Neural cell (in vitro differentiated cells): ENCODE results near the gene DISP1. TPM values are rescaled to one million over a fixed set of nuclear protein-coding genes. Genes with fewer than 3 reads are reported as not detected.

Source experiments
- H2AFZ ChIP-seq: fragments of 200-600, 300-800 bp; sonication (generic), shearing (Covaris generic); 2 replicates; pipeline ENCODE4 v1.6.0; 2014; ENCODE audit warnings: low read depth, mild to moderate bottlenecking, antibody characterized with exemption, low read length, moderate library complexity
- H3F3A ChIP-seq: fragments of 200-600 bp; shearing (Covaris generic); 2 replicates; pipeline ENCODE4 v1.6.1; 2016; ENCODE audit warnings: mild to moderate bottlenecking, moderate library complexity, mixed read lengths, antibody characterized with exemption, low read length; ENCODE audit not compliant: insufficient read depth, poor library complexity, severe bottlenecking
- H3K27ac ChIP-seq: fragments of 200-600, 300-800 bp; sonication (generic), shearing (Covaris generic); 2 replicates; pipeline ENCODE4 v1.5.1; 2014; ENCODE audit warnings: mild to moderate bottlenecking, low read length, moderate library complexity
- H3K27me3 ChIP-seq: fragments of 300-800, 200-600 bp; sonication (generic), shearing (Covaris generic); 2 replicates; pipeline ENCODE4 v1.6.0; 2014; ENCODE audit warnings: mild to moderate bottlenecking, low read depth, low read length, moderate library complexity; ENCODE audit not compliant: insufficient read depth
- H3K36me3 ChIP-seq: fragments of 300-800, 200-600 bp; sonication (generic), shearing (Covaris generic); 2 replicates; pipeline ENCODE4 v1.5.1; 2014; ENCODE audit warnings: mild to moderate bottlenecking, antibody characterized with exemption, low read length, moderate library complexity; ENCODE audit not compliant: insufficient read depth
- H3K4me2 ChIP-seq: fragments of 300-800, 200-600 bp; sonication (generic), shearing (Covaris generic); 2 replicates; pipeline ENCODE4 v1.6.0; 2014; ENCODE audit warnings: mild to moderate bottlenecking, low read length
- H3K4me3 ChIP-seq: fragments of 300-800, 200-600 bp; sonication (generic), shearing (Covaris generic); 2 replicates; pipeline ENCODE4 v1.5.1; 2014; ENCODE audit warnings: mild to moderate bottlenecking, low read length, moderate library complexity
- H3K79me2 ChIP-seq: fragments of 200-600 bp; shearing (Covaris generic); replicated peaks from 2 replicates; pipeline ENCODE4 v1.6.0; 2014; ENCODE audit warnings: mild to moderate bottlenecking, low read length, moderate library complexity; ENCODE audit not compliant: insufficient read depth
- H3K9ac ChIP-seq: fragments of 300-800, 200-600 bp; sonication (generic), shearing (Covaris generic); 2 replicates; pipeline ENCODE4 v1.6.1; 2016; ENCODE audit warnings: mild to moderate bottlenecking, low read length, mixed read lengths
- H3K9me2 ChIP-seq: fragments of 200-600 bp; shearing (Covaris generic); 2 replicates; pipeline ENCODE4 v1.6.1; 2016; ENCODE audit warnings: mild to moderate bottlenecking, low read length, mixed read lengths; ENCODE audit not compliant: insufficient read depth
- H3K9me3 ChIP-seq: fragments of 200-600, 300-800 bp; sonication (generic), shearing (Covaris generic); 2 replicates; pipeline ENCODE4 v1.6.1; 2016; ENCODE audit warnings: mild to moderate bottlenecking, mixed run types, low read length, moderate library complexity, mixed read lengths
- H4K20me1 ChIP-seq: fragments of 200-600 bp; shearing (Covaris generic); 2 replicates; pipeline ENCODE4 v1.6.1; 2016; ENCODE audit warnings: mild to moderate bottlenecking, mixed run types; ENCODE audit not compliant: insufficient read depth
- EP300 ChIP-seq: fragments of 450-650 bp; conservative IDR thresholded peaks from 2 replicates; pipeline ENCODE4 v1.6.1; 2014; ENCODE audit warnings: antibody characterized with exemption, mild to moderate bottlenecking, moderate library complexity; ENCODE audit not compliant: poor library complexity, severe bottlenecking
- EZH2 ChIP-seq: fragments of 200-600, 300-800 bp; shearing (Covaris generic), sonication (generic); IDR thresholded peaks from 2 replicates; pipeline ENCODE4 v1.6.1; 2014; ENCODE audit warnings: antibody characterized with exemption, low read length, borderline replicate concordance, mild to moderate bottlenecking; ENCODE audit not compliant: insufficient read depth, poor library complexity, severe bottlenecking
- MXI1 ChIP-seq: fragments of 450-650 bp; conservative IDR thresholded peaks from 2 replicates; pipeline ENCODE4 v1.6.1; 2014; ENCODE audit warnings: antibody characterized with exemption, mild to moderate bottlenecking; ENCODE audit not compliant: poor library complexity, severe bottlenecking
- POLR2AphosphoS5 ChIP-seq: IDR thresholded peaks from 2 replicates; pipeline ENCODE4 v1.6.1; 2012
- RAD21 ChIP-seq: fragments of 450-650 bp; conservative IDR thresholded peaks from 2 replicates; pipeline ENCODE4 v1.6.1; 2014; ENCODE audit warnings: antibody characterized with exemption, mild to moderate bottlenecking, moderate library complexity
- SMC3 ChIP-seq: fragments of 450-650 bp; conservative IDR thresholded peaks from 2 replicates; pipeline ENCODE4 v1.6.1; 2014; ENCODE audit warnings: antibody characterized with exemption, mild to moderate bottlenecking, moderate library complexity; ENCODE audit not compliant: poor library complexity
- TAF1 ChIP-seq: IDR thresholded peaks from 2 replicates; pipeline ENCODE4 v1.6.1; 2012; ENCODE audit warnings: low read depth
- polyA plus RNA-seq: library from polyadenylated mRNA; depleted of rRNA; stranded (reverse); fragments of >200 nt; gene quantifications from 2 replicates; pipeline ENCODE4 v1.2.3, GENCODE V29; 2014
- TF ChIP-seq, protein P1 (sequence below): IDR thresholded peaks from 2 replicates; pipeline ENCODE4 v1.6.1; 2012; ENCODE audit warnings: borderline replicate concordance
- TF ChIP-seq, protein P2 (sequence below): fragments of 450-650 bp; IDR thresholded peaks from 2 replicates; pipeline ENCODE4 v1.5.1; 2014; ENCODE audit warnings: antibody characterized with exemption, mild to moderate bottlenecking, moderate library complexity; ENCODE audit not compliant: poor library complexity, severe bottlenecking

The DISP1 gene
- polyA plus RNA-seq, 1 donor from 2014 or later, result 3.9 TPM

DNA sequence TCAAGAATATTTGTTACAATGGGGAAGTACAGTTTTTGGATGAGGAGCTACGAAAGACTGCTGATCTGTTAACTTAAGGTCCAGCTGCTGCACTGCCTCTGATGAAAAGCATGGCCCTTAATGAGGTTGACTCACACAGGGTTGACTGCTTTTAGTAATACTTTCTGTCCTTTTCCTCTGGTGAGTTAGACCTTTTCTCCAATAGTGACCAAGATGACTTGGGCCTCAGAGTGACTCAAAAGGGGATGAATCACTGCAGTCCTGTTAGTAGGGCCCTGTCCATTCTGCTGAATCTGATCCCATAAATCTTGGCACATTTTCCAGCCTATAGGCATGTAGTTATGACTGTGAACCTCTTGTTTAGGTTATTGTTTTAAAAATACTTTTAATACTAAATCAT, 2.7 kb downstream of the DISP1 start:
- Histone ChIP-seq H3K36me3 (no peaks in the 10 kb centered on the region), H3K4me3 (peak overlapping the region; percentile 91), H3F3A (no peaks in the 10 kb centered on the region), H3K27me3 (no peaks in the 10 kb centered on the region), H2AFZ (no peak overlapping the region), H3K79me2 (peaks cover 35% of the 10 kb centered on the region), H3K9ac (no peak overlapping the region), H4K20me1 (no peaks in the 10 kb centered on the region), H3K9me3 (no peaks in the 10 kb centered on the region), H3K9me2 (no peaks in the 10 kb centered on the region), H3K27ac (no peak overlapping the region), H3K4me2 (no peak overlapping the region)
- TF ChIP-seq TAF1, result no peak
- TF ChIP-seq EP300, result no peak
- no peak for TF ChIP-seq RAD21
- no peak for TF ChIP-seq EZH2
- TF ChIP-seq SMC3, result no peak
- TF ChIP-seq POLR2AphosphoS5, result no peak
- TF ChIP-seq, protein P1, sequence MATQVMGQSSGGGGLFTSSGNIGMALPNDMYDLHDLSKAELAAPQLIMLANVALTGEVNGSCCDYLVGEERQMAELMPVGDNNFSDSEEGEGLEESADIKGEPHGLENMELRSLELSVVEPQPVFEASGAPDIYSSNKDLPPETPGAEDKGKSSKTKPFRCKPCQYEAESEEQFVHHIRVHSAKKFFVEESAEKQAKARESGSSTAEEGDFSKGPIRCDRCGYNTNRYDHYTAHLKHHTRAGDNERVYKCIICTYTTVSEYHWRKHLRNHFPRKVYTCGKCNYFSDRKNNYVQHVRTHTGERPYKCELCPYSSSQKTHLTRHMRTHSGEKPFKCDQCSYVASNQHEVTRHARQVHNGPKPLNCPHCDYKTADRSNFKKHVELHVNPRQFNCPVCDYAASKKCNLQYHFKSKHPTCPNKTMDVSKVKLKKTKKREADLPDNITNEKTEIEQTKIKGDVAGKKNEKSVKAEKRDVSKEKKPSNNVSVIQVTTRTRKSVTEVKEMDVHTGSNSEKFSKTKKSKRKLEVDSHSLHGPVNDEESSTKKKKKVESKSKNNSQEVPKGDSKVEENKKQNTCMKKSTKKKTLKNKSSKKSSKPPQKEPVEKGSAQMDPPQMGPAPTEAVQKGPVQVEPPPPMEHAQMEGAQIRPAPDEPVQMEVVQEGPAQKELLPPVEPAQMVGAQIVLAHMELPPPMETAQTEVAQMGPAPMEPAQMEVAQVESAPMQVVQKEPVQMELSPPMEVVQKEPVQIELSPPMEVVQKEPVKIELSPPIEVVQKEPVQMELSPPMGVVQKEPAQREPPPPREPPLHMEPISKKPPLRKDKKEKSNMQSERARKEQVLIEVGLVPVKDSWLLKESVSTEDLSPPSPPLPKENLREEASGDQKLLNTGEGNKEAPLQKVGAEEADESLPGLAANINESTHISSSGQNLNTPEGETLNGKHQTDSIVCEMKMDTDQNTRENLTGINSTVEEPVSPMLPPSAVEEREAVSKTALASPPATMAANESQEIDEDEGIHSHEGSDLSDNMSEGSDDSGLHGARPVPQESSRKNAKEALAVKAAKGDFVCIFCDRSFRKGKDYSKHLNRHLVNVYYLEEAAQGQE, result no peak
- TF ChIP-seq, protein P2, sequence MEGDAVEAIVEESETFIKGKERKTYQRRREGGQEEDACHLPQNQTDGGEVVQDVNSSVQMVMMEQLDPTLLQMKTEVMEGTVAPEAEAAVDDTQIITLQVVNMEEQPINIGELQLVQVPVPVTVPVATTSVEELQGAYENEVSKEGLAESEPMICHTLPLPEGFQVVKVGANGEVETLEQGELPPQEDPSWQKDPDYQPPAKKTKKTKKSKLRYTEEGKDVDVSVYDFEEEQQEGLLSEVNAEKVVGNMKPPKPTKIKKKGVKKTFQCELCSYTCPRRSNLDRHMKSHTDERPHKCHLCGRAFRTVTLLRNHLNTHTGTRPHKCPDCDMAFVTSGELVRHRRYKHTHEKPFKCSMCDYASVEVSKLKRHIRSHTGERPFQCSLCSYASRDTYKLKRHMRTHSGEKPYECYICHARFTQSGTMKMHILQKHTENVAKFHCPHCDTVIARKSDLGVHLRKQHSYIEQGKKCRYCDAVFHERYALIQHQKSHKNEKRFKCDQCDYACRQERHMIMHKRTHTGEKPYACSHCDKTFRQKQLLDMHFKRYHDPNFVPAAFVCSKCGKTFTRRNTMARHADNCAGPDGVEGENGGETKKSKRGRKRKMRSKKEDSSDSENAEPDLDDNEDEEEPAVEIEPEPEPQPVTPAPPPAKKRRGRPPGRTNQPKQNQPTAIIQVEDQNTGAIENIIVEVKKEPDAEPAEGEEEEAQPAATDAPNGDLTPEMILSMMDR, result no peak
- TF ChIP-seq MXI1, result no peak

DNA sequence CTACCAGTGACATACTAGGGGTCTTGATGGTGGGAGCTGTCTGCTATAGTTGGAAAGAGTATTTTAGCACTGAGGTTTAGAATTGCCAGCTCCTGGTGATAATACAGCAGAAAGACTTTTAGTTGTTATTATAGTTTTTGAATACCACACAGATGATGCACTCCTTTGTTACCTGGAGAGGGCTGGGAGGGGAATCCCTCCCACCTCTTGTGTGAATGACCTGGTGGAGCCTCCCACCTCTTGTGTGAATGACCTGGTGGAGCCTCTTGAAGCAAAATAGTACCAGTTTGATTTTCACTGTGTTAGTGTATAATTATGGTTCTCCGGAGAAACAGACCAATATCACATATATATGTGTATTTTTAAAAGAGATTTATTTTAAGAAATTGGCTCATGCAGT, 3.3 kb downstream of the DISP1 start:
- H4K20me1 ChIP-seq, result no peaks in the 10 kb centered on the region
- no peaks in the 10 kb centered on the region for H3K27me3 ChIP-seq
- TF ChIP-seq, protein P1, result no peak
- TF ChIP-seq EZH2, result no peak
- no peak for TF ChIP-seq RAD21
- TF ChIP-seq POLR2AphosphoS5, result no peak
- no peak for TF ChIP-seq EP300
- no peak for TF ChIP-seq SMC3
- TF ChIP-seq TAF1, result no peak
- TF ChIP-seq MXI1, result no peak
- TF ChIP-seq, protein P2, result no peak
- no peak overlapping the region for H3K27ac ChIP-seq
- peaks cover 35% of the 10 kb centered on the region for H3K79me2 ChIP-seq
- no peak overlapping the region for H3K9ac ChIP-seq
- no peaks in the 10 kb centered on the region for H3K9me3 ChIP-seq
- H3K9me2 ChIP-seq, result no peaks in the 10 kb centered on the region
- no peak overlapping the region for H3K4me3 ChIP-seq
- H3F3A ChIP-seq, result no peaks in the 10 kb centered on the region
- H3K4me2 ChIP-seq, result no peak overlapping the region
- H2AFZ ChIP-seq, result no peak overlapping the region
- no peaks in the 10 kb centered on the region for H3K36me3 ChIP-seq
